Left forelimb (tissue), 1 donor: ENCODE data around the gene MLXIPL.
"Not testable (repeated sequence)": the region's sequence is repeated elsewhere in the genome, so short reads cannot be mapped to it uniquely, and the experiment has no call there.

Experiments used
- DNase-seq: peaks from one replicate; pipeline ENCODE4 v3.0.0-alpha.2; 2018; ENCODE audit warnings: low spot score

The MLXIPL gene

DNA sequence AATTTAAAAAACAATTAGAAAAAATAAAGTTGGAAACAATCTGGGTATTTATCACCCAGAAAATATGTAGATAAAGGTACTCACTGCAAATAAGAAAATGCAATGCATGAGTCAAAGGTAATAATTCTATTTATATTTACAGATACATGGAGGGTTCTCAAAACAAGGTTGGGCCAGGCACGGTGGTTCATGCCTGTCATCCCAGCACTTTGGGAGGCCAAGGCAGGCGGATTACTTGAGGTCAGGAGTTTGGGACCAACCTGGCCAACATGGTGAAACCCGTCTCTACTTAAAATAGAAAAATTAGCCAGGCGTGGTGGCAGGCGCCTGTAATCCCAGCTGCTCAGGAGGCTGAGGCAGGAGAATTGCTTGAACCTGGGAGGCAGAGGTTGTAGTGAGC, 74.2 kb downstream of the MLXIPL start:
- not testable (repeated sequence) for DNase-seq

DNA sequence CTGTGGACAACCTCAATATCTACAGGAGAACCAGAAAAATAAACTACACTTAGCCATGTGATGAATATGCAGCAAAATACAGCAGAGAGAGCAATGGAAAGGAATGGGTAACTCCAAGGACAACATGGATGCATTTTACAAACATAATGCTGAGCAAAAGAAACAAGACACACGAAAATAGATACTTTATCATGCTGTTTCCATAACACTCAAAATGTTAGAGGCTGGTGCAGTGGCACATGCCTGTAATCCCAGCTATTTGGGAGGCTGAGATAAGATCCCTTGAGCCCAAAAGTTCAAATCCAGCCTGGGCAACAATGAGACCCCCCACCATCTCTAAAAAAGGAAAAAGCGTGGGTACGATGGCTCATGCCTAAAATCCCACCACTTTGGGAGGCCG, 75.1 kb downstream of the MLXIPL start:
- no peak for DNase-seq

- DNase-seq: no peak
Measured at GRCh38 chr7:73547841-73548240, 76.5 kb downstream of the MLXIPL start.

DNA sequence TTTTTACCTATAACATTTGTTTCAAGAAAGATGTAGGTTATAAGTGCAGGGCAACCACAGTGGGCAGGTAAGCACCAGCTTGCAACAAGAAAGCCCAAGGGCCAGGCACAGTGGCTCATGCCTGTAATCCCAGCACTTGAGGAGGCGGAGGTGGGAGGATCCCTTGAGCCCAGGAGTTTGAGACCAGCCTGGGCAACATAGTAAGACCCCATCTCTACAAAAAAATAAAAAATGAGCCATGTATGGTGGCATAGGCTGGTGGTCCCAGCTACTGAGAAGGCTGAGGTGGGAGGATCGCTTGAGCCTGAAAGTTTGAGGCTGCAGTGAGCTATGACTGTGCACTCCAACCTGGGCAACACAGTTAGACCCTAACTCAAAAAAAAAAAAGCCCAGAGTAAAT, 79.6 kb downstream of the MLXIPL start:
- DNase-seq: no peak
